Measurements from ENCODE around the gene TRIM46. TPM values are rescaled to one million over a fixed set of nuclear protein-coding genes. Genes with fewer than 3 reads are reported as not detected.

The TRIM46 gene
- total RNA-seq, 3 donors from 2014 or later, result 0.26 to 0.76 (median 0.39) TPM

DNA sequence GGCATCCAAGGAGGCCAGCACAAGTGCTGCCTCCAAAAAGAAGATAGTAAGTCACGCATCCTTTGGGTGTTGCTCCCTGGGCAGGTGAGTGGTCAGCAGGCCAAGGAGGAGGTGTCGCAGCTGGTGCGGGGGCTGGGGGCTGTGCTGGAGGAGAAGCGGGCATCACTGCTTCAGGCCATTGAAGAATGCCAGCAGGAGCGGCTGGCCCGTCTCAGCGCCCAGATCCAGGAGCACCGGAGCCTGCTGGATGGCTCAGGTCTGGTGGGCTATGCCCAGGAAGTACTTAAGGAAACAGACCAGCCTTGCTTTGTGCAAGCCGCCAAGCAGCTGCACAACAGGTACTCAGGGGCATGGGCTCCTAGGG lies 4.3 kb downstream of the TRIM46 start:
- no peaks in the 10 kb centered on the region for H3K9me3 ChIP-seq
- H3K4me3 ChIP-seq, result no peak overlapping the region
- H3K36me3 ChIP-seq (ENCODE audit: low read depth), result no peaks in the 10 kb centered on the region
- intact Hi-C loops (cut with DNase I, micrococcal nuclease), result loop anchor here in 1 of 2 donors (10.0 kb wide), 1 partner anchor 47 kb away; no protein-coding TSS in a partner anchor
- ATAC-seq, result no peak
- TF ChIP-seq, protein P1, sequence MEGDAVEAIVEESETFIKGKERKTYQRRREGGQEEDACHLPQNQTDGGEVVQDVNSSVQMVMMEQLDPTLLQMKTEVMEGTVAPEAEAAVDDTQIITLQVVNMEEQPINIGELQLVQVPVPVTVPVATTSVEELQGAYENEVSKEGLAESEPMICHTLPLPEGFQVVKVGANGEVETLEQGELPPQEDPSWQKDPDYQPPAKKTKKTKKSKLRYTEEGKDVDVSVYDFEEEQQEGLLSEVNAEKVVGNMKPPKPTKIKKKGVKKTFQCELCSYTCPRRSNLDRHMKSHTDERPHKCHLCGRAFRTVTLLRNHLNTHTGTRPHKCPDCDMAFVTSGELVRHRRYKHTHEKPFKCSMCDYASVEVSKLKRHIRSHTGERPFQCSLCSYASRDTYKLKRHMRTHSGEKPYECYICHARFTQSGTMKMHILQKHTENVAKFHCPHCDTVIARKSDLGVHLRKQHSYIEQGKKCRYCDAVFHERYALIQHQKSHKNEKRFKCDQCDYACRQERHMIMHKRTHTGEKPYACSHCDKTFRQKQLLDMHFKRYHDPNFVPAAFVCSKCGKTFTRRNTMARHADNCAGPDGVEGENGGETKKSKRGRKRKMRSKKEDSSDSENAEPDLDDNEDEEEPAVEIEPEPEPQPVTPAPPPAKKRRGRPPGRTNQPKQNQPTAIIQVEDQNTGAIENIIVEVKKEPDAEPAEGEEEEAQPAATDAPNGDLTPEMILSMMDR (IDR thresholded peaks at IDR 0.05), result no peak
- H3K4me1 ChIP-seq (ENCODE audit: low read depth), result peaks cover 17% of the 10 kb centered on the region
- DNase-seq, result no peak

DNA sequence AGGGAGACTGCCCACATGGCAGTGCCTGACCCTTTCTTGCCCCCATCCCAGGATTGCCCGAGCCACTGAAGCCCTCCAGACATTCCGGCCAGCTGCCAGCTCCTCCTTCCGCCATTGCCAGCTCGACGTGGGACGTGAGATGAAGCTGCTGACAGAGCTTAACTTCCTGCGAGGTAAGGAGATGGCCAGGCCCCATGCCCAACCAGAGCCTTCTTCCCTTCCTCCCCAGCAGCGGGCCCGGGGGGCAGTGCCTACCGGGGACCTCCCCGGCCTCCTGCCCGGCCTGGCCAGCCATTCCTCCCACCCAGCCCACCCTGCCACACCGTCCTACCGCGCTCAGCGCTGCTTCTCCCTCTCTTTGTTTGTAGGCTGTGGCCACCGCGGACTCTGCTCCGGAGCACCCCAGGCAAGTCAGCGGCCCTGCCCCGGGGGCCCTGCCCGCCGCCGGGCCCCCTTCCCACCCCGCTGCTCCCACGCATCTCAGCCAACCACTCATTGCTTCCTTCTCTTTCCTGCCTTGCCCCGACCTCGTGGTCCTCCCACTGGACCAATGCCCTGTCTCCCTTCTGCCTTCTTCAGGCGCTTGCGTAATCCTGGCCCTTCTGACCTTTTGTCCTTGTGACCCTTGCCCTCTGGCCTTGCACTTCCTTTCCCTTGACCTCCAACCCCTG lies 4.9 kb downstream of the TRIM46 start:
- TF ChIP-seq, protein P1 (IDR thresholded peaks at IDR 0.05), result no peak
- intact Hi-C loops (cut with DNase I, micrococcal nuclease), result loop anchor here in 1 of 2 donors (10.0 kb wide), 1 partner anchor 46 kb away; no protein-coding TSS in a partner anchor
- H3K9me3 ChIP-seq, result no peaks in the 10 kb centered on the region
- H3K4me3 ChIP-seq, result no peak overlapping the region
- DNase-seq (peak in 2 of 3 donors; percentile 37 to 53), ATAC-seq (no peak)
- H3K36me3 ChIP-seq (ENCODE audit: low read depth), result no peaks in the 10 kb centered on the region
- peaks cover 13% of the 10 kb centered on the region for H3K4me1 ChIP-seq (ENCODE audit: low read depth)

DNA sequence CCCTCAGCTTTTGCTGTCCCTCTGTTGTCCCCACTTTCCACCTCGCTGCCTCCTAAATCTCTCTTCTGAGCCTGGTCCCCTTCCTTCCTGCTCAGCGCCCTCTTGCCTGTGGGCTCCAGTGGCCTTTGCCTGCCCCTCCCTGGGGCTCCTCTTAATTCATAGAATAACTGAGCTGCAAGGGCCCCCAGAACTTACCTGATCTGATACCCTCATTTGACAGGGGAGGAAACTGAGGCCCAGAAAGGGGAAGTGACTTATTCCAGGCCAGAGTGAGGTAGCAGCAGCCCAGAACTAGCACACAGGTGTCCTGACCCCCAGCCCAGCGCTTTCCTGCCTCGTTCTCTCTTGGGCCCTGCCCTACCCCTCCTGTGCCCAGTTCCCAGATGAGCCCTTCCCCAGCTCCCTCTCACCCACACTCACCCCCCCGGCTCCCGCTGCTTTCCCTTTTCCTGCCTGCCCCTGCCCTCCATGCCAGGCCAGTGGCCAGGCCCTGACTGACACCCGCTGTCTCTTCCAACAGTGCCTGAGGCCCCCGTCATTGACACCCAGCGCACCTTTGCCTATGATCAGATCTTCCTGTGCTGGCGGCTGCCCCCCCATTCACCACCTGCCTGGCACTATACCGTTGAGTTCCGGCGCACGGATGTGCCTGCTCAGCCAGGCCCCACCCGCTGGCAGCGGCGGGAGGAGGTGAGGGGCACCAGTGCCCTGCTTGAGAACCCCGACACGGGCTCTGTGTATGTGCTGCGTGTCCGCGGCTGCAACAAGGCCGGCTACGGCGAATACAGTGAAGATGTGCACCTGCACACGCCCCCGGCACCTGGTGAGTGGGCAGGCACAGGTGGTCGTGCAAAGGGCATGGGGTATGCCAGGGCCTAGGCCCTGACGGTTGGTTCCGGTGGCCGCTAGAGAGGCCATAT lies 5.7 kb downstream of the TRIM46 start:
- DNase-seq (peak; percentile 22 to 60 (median 34)), ATAC-seq (no peak)
- intact Hi-C loops (cut with DNase I, micrococcal nuclease), result loop anchor here in 1 of 2 donors (10.0 kb wide), 1 partner anchor 45 kb away; no protein-coding TSS in a partner anchor
- Histone ChIP-seq H3K4me1 (ENCODE audit: low read depth) (peaks cover 8% of the 10 kb centered on the region), H3K9me3 (no peaks in the 10 kb centered on the region), H3K4me3 (no peak overlapping the region), H3K36me3 (ENCODE audit: low read depth) (no peaks in the 10 kb centered on the region)
- TF ChIP-seq, protein P1 (IDR thresholded peaks at IDR 0.05), result no peak

DNA sequence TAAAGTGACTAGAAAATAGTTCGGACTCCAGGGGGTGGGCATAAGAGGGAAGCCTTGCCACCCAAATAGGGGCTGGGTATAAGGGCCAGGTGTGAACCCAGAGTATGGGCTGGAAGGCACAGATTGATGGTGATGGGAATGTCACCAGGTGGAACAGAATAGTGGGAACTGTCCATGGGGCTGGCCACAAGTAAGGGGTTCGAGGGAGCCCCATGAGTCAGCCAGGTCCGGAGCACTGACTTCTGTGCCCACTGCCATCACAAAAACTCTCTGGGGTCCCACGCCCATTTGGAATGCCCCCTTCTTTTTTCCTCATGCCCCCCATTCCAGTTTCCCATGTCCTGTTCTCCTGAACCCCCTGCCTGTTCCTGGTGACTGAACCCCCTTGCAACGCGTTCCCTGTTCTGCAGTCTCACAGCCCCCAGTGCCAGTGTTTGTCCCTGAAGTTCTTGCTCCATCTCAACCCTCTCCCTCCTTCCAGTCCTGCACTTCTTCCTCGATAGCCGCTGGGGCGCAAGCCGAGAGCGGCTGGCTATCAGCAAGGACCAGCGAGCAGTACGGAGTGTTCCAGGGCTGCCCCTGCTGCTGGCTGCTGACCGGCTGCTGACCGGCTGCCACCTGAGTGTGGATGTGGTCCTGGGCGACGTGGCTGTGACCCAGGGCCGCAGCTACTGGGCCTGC lies 7.9 kb downstream of the TRIM46 start:
- H3K4me1 ChIP-seq (ENCODE audit: low read depth), result peaks cover 13% of the 10 kb centered on the region
- intact Hi-C loops (cut with DNase I, micrococcal nuclease), result no loop called here
- H3K9me3 ChIP-seq, result no peaks in the 10 kb centered on the region
- DNase-seq (peak in 2 of 3 donors; percentile 25 to 50), ATAC-seq (no peak)
- TF ChIP-seq, protein P1 (IDR thresholded peaks at IDR 0.05), result no peak
- H3K36me3 ChIP-seq (ENCODE audit: low read depth), result no peaks in the 10 kb centered on the region
- no peak overlapping the region for H3K4me3 ChIP-seq

DNA sequence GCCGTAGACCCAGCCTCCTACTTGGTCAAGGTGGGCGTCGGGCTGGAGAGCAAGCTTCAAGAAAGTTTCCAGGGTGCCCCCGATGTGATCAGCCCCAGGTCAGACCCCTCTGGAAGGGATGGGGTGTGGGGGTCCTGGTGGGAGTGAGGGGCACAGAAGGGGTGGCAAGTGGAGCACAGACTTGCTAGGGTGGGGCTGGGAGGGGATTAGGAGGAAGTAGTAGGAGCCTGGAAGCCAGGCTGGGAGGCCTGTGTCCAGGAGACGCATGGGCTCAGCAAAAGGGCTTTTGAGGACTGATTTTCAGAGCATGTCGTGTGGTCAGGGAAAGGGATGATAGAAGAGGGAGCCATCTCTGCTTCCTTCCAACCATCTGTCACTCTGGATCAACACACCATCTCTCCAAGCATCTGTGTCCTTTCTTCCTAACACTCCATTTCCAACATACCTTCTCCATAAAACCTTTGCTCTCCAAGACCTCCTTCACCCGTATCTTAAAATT lies 8.5 kb downstream of the TRIM46 start:
- ATAC-seq (no peak), DNase-seq (peak in 1 of 3 donors; percentile 1)
- Histone ChIP-seq H3K4me1 (ENCODE audit: low read depth) (peaks cover 10% of the 10 kb centered on the region), H3K4me3 (no peak overlapping the region), H3K36me3 (ENCODE audit: low read depth) (no peaks in the 10 kb centered on the region), H3K9me3 (no peaks in the 10 kb centered on the region)
- TF ChIP-seq, protein P1 (IDR thresholded peaks at IDR 0.05), result no peak
- intact Hi-C loops (cut with DNase I, micrococcal nuclease), result no loop called here
